Measurements from ENCODE around the gene NSUN5. TPM values are rescaled to one million over a fixed set of nuclear protein-coding genes. Genes with fewer than 3 reads are reported as not detected.

NSUN5 gene
- total RNA-seq (2014; rRNA removed; shearing (Covaris generic)) (71.2 and 73.4 TPM in 2 replicates), polyA plus RNA-seq (2016; fragmentation: Nextera tagmentation; extraction: Ambion mirVana) (59.5 and 65.6 TPM in 2 replicates)
- long read RNA-seq, transcript NSUN5-201 (9 exons, 1,672 nt), result minor isoform, 5 of 75 reads
- long read RNA-seq, transcript NSUN5-204 (10 exons, 1,663 nt), result major isoform, 55 of 75 reads
- long read RNA-seq, partial matches to known transcripts, result 7 of 75 reads
- long read RNA-seq, other reads (novel, unspliced or antisense), result 5 of 75 reads

DNA sequence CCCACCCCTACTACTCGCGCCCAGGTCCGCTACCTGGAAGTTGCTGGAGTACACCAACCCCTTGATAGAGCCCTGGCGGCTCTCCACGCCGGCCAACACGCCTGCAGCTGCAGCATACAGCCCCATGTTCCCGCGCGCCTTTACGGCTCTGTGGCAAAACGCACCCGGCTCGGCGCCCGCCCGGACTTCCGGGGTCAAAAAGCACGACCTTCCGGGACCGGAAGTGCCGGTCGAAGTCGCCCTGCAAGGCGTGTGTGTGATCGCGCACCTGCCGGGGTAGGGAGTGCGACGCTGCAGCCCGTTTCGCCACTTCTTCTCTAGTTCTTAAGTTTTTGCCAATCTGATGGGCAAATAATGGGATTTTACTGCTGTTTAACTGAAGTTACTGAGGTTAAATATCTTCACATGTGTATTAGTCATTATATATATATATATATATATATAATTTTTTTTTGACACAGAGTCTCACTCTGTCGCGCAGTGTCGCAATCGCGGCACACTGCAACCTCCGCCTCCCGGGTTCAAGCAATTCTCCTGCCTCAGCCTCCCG, at the start of gene NSUN5:
NSUN5 (minus strand) TSS at position 162 of the 550 bp plus-strand sequence; CDS start at position 126, 36 bp downstream.
- Histone ChIP-seq H3K27ac (ENCODE audit: low read depth) (no peak within 1 kb of the TSS), H2AFZ (no peak within 1 kb of the TSS), H3K79me2 (replicated peaks; ENCODE audit: insufficient read depth) (peaks cover 18% of the 10 kb centered on the region), H3K4me3 (peak within 1 kb of the TSS; percentile 73), H3K4me2 (peak within 1 kb of the TSS; percentile 78), H3K9me2 (ENCODE audit: insufficient read depth) (0 out of 2 replicates have a peak, but pooled peaks cover 3% of the 10 kb centered on the region), H3F3A (replicated peaks; ENCODE audit: low read depth) (no peaks in the 10 kb centered on the region), H3K4me1 (ENCODE audit: insufficient read depth) (peaks cover 4% of the 10 kb centered on the region; the same call in 1 of the 2 replicates), H4K20me1 (replicated peaks; ENCODE audit: insufficient read depth) (no peaks in the 10 kb centered on the region; the same call in 1 of the 2 replicates), H3K27me3 (ENCODE audit: insufficient read depth) (no peaks in the 10 kb centered on the region), H3K36me3 (ENCODE audit: insufficient read depth) (no peaks in the 10 kb centered on the region)
- Mint-ChIP-seq H3K4me1 (peaks cover 13% of the 10 kb centered on the region), H3K27ac (peak within 1 kb of the TSS; percentile 50; the same call in 1 of the 2 replicates), H3K9me3 (no peaks in the 10 kb centered on the region; the same call in 1 of the 3 replicates), H3K4me3 (peak within 1 kb of the TSS; percentile 93), H3K36me3 (ENCODE audit: low read depth) (peaks cover 34% of the 10 kb centered on the region), H3K27me3 (ENCODE audit: insufficient read depth, low read depth, poor library complexity) (peaks cover 21% of the 10 kb centered on the region)
- DNase-seq (ENCODE audit: low spot score), result peak; percentile 93
- TF ChIP-seq EZH2 (IDR thresholded peaks at IDR 0.05; ENCODE audit: low read depth, unreplicated experiment) (no peak), ZNF114 (CRISPR knock-in tag; IDR thresholded peaks at IDR 0.05) (no peak), ZNF331 (CRISPR knock-in tag; IDR thresholded peaks at IDR 0.05; ENCODE audit: low read depth) (no peak), CREB1 (CRISPR knock-in tag; IDR thresholded peaks at IDR 0.05; ENCODE audit: low read depth) (peak; percentile 66; the same call in 1 of the 2 replicates), JUNB (IDR thresholded peaks at IDR 0.05; ENCODE audit: unreplicated experiment) (no peak), NANOG (IDR thresholded peaks at IDR 0.05; ENCODE audit: borderline replicate concordance) (no peak), EZH2phosphoT487 (IDR thresholded peaks at IDR 0.05; ENCODE audit: unreplicated experiment) (no peak), POLR2AphosphoS5 (IDR thresholded peaks at IDR 0.05; ENCODE audit: low read depth) (peak; percentile 91), STAT1 (IDR thresholded peaks at IDR 0.05; ENCODE audit: unreplicated experiment) (no peak)
- TF ChIP-seq, protein P1, sequence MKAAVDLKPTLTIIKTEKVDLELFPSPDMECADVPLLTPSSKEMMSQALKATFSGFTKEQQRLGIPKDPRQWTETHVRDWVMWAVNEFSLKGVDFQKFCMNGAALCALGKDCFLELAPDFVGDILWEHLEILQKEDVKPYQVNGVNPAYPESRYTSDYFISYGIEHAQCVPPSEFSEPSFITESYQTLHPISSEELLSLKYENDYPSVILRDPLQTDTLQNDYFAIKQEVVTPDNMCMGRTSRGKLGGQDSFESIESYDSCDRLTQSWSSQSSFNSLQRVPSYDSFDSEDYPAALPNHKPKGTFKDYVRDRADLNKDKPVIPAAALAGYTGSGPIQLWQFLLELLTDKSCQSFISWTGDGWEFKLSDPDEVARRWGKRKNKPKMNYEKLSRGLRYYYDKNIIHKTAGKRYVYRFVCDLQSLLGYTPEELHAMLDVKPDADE (IDR thresholded peaks at IDR 0.05), result peak; percentile 63
- TF ChIP-seq, protein P2, sequence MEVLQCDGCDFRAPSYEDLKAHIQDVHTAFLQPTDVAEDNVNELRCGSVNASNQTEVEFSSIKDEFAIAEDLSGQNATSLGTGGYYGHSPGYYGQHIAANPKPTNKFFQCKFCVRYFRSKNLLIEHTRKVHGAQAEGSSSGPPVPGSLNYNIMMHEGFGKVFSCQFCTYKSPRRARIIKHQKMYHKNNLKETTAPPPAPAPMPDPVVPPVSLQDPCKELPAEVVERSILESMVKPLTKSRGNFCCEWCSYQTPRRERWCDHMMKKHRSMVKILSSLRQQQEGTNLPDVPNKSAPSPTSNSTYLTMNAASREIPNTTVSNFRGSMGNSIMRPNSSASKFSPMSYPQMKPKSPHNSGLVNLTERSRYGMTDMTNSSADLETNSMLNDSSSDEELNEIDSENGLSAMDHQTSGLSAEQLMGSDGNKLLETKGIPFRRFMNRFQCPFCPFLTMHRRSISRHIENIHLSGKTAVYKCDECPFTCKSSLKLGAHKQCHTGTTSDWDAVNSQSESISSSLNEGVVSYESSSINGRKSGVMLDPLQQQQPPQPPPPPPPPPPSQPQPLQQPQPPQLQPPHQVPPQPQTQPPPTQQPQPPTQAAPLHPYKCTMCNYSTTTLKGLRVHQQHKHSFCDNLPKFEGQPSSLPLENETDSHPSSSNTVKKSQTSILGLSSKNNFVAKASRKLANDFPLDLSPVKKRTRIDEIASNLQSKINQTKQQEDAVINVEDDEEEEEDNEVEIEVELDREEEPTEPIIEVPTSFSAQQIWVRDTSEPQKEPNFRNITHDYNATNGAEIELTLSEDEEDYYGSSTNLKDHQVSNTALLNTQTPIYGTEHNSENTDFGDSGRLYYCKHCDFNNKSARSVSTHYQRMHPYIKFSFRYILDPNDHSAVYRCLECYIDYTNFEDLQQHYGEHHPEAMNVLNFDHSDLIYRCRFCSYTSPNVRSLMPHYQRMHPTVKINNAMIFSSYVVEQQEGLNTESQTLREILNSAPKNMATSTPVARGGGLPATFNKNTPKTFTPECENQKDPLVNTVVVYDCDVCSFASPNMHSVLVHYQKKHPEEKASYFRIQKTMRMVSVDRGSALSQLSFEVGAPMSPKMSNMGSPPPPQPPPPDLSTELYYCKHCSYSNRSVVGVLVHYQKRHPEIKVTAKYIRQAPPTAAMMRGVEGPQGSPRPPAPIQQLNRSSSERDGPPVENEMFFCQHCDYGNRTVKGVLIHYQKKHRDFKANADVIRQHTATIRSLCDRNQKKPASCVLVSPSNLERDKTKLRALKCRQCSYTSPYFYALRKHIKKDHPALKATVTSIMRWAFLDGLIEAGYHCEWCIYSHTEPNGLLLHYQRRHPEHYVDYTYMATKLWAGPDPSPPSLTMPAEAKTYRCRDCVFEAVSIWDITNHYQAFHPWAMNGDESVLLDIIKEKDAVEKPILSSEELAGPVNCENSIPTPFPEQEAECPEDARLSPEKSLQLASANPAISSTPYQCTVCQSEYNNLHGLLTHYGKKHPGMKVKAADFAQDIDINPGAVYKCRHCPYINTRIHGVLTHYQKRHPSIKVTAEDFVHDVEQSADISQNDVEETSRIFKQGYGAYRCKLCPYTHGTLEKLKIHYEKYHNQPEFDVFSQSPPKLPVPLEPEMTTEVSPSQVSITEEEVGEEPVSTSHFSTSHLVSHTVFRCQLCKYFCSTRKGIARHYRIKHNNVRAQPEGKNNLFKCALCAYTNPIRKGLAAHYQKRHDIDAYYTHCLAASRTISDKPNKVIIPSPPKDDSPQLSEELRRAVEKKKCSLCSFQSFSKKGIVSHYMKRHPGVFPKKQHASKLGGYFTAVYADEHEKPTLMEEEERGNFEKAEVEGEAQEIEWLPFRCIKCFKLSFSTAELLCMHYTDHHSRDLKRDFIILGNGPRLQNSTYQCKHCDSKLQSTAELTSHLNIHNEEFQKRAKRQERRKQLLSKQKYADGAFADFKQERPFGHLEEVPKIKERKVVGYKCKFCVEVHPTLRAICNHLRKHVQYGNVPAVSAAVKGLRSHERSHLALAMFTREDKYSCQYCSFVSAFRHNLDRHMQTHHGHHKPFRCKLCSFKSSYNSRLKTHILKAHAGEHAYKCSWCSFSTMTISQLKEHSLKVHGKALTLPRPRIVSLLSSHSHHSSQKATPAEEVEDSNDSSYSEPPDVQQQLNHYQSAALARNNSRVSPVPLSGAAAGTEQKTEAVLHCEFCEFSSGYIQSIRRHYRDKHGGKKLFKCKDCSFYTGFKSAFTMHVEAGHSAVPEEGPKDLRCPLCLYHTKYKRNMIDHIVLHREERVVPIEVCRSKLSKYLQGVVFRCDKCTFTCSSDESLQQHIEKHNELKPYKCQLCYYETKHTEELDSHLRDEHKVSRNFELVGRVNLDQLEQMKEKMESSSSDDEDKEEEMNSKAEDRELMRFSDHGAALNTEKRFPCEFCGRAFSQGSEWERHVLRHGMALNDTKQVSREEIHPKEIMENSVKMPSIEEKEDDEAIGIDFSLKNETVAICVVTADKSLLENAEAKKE (CRISPR knock-in tag; IDR thresholded peaks at IDR 0.05), result no peak
- TF ChIP-seq, protein P3, sequence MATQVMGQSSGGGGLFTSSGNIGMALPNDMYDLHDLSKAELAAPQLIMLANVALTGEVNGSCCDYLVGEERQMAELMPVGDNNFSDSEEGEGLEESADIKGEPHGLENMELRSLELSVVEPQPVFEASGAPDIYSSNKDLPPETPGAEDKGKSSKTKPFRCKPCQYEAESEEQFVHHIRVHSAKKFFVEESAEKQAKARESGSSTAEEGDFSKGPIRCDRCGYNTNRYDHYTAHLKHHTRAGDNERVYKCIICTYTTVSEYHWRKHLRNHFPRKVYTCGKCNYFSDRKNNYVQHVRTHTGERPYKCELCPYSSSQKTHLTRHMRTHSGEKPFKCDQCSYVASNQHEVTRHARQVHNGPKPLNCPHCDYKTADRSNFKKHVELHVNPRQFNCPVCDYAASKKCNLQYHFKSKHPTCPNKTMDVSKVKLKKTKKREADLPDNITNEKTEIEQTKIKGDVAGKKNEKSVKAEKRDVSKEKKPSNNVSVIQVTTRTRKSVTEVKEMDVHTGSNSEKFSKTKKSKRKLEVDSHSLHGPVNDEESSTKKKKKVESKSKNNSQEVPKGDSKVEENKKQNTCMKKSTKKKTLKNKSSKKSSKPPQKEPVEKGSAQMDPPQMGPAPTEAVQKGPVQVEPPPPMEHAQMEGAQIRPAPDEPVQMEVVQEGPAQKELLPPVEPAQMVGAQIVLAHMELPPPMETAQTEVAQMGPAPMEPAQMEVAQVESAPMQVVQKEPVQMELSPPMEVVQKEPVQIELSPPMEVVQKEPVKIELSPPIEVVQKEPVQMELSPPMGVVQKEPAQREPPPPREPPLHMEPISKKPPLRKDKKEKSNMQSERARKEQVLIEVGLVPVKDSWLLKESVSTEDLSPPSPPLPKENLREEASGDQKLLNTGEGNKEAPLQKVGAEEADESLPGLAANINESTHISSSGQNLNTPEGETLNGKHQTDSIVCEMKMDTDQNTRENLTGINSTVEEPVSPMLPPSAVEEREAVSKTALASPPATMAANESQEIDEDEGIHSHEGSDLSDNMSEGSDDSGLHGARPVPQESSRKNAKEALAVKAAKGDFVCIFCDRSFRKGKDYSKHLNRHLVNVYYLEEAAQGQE (IDR thresholded peaks at IDR 0.05; ENCODE audit: unreplicated experiment), result no peak
- TF ChIP-seq, protein P4, sequence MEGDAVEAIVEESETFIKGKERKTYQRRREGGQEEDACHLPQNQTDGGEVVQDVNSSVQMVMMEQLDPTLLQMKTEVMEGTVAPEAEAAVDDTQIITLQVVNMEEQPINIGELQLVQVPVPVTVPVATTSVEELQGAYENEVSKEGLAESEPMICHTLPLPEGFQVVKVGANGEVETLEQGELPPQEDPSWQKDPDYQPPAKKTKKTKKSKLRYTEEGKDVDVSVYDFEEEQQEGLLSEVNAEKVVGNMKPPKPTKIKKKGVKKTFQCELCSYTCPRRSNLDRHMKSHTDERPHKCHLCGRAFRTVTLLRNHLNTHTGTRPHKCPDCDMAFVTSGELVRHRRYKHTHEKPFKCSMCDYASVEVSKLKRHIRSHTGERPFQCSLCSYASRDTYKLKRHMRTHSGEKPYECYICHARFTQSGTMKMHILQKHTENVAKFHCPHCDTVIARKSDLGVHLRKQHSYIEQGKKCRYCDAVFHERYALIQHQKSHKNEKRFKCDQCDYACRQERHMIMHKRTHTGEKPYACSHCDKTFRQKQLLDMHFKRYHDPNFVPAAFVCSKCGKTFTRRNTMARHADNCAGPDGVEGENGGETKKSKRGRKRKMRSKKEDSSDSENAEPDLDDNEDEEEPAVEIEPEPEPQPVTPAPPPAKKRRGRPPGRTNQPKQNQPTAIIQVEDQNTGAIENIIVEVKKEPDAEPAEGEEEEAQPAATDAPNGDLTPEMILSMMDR (conservative IDR thresholded peaks at IDR 0.05; ENCODE audit: low read depth in 2 of 2), result no peak
- ATAC-seq, result peak; percentile 95

Data from GM23338 (cell line).